PFSK-1 (cell line): Measurements from ENCODE around the gene HOMER3.

Source experiments
- FOXP2 ChIP-seq: optimal IDR thresholded peaks from 2 replicates; pipeline ENCODE3; 2011; ENCODE audit warnings: borderline replicate concordance, control low read depth, inconsistent platforms; ENCODE audit not compliant: insufficient read depth; ENCODE audit errors: extremely low read length, extremely low read depth
- POLR2AphosphoS5 ChIP-seq: IDR thresholded peaks from 2 replicates; pipeline ENCODE4 v1.6.1; 2012; ENCODE audit warnings: low read depth, mild to moderate bottlenecking, control low read depth, low read length, moderate library complexity
- SIN3A ChIP-seq: IDR thresholded peaks from 2 replicates; pipeline ENCODE4 v1.6.1; 2012; ENCODE audit warnings: mild to moderate bottlenecking, low read length, moderate library complexity, borderline replicate concordance; ENCODE audit not compliant: insufficient read depth
- TAF1 ChIP-seq: IDR thresholded peaks from 2 replicates; pipeline ENCODE4 v1.6.1; 2012; ENCODE audit warnings: low read length, control low read depth, borderline replicate concordance; ENCODE audit not compliant: insufficient read depth
- TF ChIP-seq, protein P1 (sequence below), 2 experiments: IDR thresholded peaks; 2 replicates each; pipeline versions ENCODE4 v1.6.1 to v1.8.0; 2011 to 2012; ENCODE audit warnings: low read depth in 2 of 2, low read length in 2 of 2, control low read depth in 1 of 2, inconsistent platforms in 1 of 2, mild to moderate bottlenecking in 1 of 2, moderate library complexity in 1 of 2; ENCODE audit not compliant: insufficient read depth in 1 of 2

DNA sequence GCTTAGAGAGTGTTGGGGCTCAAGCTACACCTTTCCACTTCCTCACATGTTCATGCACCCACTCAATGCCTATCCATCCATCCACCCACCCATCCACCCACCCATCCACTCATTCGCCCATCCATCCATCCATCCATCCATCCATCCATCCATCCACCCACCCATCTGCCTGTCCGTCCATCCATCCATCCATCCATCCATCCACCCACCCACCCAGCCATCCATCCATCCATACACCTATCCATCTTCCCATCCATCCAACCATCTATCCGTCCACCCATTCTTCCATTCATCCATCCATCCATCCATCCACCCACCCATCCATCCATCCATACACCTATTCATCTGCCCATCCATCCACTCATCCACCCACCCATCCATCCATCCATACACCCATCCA lies 13.1 kb upstream of the HOMER3 start:
- TF ChIP-seq TAF1 (no peak), POLR2AphosphoS5 (no peak), SIN3A (no peak), FOXP2 (no peak)
- TF ChIP-seq, protein P1, sequence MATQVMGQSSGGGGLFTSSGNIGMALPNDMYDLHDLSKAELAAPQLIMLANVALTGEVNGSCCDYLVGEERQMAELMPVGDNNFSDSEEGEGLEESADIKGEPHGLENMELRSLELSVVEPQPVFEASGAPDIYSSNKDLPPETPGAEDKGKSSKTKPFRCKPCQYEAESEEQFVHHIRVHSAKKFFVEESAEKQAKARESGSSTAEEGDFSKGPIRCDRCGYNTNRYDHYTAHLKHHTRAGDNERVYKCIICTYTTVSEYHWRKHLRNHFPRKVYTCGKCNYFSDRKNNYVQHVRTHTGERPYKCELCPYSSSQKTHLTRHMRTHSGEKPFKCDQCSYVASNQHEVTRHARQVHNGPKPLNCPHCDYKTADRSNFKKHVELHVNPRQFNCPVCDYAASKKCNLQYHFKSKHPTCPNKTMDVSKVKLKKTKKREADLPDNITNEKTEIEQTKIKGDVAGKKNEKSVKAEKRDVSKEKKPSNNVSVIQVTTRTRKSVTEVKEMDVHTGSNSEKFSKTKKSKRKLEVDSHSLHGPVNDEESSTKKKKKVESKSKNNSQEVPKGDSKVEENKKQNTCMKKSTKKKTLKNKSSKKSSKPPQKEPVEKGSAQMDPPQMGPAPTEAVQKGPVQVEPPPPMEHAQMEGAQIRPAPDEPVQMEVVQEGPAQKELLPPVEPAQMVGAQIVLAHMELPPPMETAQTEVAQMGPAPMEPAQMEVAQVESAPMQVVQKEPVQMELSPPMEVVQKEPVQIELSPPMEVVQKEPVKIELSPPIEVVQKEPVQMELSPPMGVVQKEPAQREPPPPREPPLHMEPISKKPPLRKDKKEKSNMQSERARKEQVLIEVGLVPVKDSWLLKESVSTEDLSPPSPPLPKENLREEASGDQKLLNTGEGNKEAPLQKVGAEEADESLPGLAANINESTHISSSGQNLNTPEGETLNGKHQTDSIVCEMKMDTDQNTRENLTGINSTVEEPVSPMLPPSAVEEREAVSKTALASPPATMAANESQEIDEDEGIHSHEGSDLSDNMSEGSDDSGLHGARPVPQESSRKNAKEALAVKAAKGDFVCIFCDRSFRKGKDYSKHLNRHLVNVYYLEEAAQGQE (IDR thresholded peaks at IDR 0.05; ENCODE audit: insufficient read depth in 1 of 2, low read depth in 2 of 2, low read length in 2 of 2) = no peak
